GM15510 (cell line): Measurements from ENCODE around the gene SATB2.

Experiments used
- POLR2A ChIP-seq: IDR thresholded peaks from 3 replicates; pipeline ENCODE4 v1.6.1; 2011; ENCODE audit warnings: borderline replicate concordance; ENCODE audit not compliant: insufficient read length; ENCODE audit errors: extremely low read depth

SATB2 gene

GRCh38 chr2:199257261-199258224, 200.2 kb downstream of the SATB2 start:
- no peak for TF ChIP-seq POLR2A

DNA sequence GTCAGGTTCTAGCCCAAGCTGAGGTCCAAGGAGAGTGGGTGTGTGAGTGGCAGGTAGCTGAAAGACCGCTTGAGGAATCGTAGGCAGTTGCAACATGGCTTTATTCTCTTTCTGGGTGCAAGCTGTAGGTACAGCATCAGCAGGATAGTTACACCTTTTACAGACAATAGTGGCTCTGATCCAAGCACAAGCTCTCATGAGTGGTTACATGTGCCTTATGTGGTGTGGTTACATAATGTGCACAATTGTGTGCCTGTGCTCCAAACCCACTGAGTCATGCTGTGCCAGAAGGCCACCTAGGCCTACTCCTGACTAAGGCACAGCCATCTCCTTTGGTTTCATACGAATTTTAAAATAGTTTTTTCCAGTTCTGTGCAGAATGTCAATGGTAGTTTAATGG, 227.6 kb downstream of the SATB2 start:
- no peak for TF ChIP-seq POLR2A

DNA sequence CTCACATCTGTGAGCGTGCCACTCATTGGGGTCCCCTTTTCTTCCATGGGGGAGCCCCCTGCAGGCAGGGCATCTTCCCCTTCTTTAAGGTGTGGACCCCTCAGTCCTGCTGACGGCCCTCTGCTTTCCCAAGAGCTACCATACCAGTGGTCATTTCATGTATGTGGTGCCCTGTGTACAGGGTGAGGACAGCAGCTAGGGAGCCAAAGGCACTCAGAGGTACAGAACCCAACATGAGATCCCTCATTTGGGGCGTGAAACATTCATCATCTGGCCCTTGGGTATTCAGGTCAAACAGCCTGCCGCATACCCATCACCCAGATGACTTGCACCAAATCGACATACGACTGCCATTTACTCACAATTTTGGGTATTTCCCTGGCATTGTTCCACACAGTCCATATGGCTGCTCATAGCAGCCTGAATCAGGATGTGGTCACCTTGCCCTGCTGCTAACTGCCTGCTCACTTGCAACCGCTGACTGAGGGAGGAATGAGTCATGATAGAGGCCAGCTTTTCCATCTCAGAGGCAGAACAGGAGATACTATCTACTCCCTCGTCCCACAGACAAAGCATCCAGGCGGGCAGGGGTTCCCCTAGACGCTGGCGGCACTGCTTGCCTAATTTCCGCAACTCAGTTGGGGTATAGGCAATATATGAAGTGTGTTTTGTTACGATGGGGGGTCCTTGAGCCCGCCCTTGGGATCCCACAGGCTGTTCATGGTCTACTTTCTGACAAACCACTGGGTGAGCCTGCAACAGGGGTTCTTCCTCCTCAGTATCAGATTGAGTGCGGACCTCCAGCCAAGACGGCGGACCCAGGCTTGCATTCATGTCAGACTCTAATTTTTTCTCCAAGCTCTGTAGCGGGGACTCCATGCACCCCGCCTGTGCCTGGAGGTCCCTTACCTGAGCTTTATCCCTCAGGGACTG, 228.6 kb downstream of the SATB2 start:
- TF ChIP-seq POLR2A, result no peak

DNA sequence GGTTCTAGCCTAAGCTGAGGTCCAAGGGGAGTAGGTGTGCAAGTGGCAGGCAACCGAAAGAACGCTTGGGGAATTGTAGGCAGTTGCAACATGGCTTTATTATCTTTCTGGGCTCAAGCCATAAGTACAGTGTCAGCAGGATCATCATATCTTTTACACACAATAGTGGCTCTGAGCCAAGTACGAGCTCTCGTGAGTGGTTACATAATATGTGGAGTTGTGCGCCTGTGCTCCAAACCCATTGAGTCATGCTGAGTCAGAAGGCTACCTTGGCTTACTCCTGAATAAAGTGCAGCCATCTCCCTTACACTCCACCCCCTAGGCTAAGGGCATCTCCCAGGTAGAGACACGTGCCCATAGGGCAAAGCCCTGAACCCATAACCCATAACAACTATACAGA, 233.9 kb downstream of the SATB2 start:
- TF ChIP-seq POLR2A, result no peak

DNA sequence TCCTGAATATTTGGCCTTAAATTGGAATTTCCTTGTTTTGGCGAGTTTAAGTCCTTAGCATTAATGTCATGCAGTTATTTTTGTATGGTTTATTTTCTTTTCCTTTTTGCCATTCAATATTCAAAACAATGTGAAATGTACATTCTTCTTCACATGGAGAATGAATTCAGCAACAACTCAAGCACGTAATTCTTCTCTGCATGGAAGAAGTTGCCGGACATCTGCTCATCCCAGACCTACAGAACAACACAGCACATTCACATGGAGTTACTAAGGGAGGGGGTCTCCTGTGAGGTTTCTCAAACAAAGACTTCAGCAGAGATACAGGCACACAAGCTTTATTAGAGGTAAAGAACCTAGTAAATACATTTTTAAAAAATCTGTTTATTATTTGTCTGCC, 236.8 kb downstream of the SATB2 start:
- TF ChIP-seq POLR2A, result no peak

DNA sequence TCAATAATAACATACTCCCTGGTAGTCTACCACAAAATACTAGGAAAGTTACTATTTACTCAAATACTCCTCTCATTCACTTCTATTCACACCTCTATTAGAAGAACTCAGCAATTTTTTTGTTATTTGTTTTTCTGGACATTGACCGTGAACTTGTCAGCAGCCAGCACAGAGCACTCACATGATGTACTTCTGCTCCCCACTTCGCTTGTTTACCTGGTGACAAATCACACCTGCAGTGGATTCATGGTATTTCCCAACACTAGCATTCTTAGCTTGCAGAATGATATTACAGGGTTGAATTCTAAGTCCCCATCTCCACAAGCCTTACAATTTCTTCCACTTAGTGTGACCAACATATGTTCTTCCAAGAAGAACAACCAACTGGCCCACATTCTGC, 238.2 kb downstream of the SATB2 start:
- no peak for TF ChIP-seq POLR2A
